Stomach (tissue), 9 donors: ENCODE results near the gene IGIP. TPM values are rescaled to one million over a fixed set of nuclear protein-coding genes. Genes with fewer than 3 reads are reported as not detected.
A peak's percentile ranks its signal among the peaks of the same experiment; 100 is the strongest.

ENCODE experiments used
- DNase-seq, 2 donors: peaks; one replicate each; pipeline versions ENCODE4 v3.0.0 to v3.0.0-alpha.2; 2013 to 2019
- H3K27ac ChIP-seq, 5 donors: fragments of 200-600 bp in 4 of 5; sonication (generic) in 4 of 5; one replicate each; pipeline ENCODE4 v1.5.1; 2013 to 2019; ENCODE audit warnings: mild to moderate bottlenecking in 1 of 5, moderate library complexity in 1 of 5
- H3K27me3 ChIP-seq, 3 donors: fragments of 200-600 bp; sonication (generic); one replicate each; pipeline ENCODE4 v1.5.1; 2017 to 2019; ENCODE audit warnings: mixed run types in 1 of 3
- H3K36me3 ChIP-seq, 4 donors: fragments of 200-600 bp; sonication (generic); 1 replicate in 3 of 4; 2 replicates in 1 of 4; pipeline ENCODE4 v1.5.1; 2016 to 2019
- H3K4me1 ChIP-seq, 4 donors: fragments of 200-600 bp; sonication (generic); one replicate each; pipeline ENCODE4 v1.5.1; 2016 to 2019
- H3K4me3 ChIP-seq, 4 donors: fragments of 200-600 bp; sonication (generic) in 3 of 4; one replicate each; pipeline ENCODE4 v1.5.1; 2016 to 2019; ENCODE audit warnings: mild to moderate bottlenecking in 1 of 4
- H3K9me3 ChIP-seq, 4 donors: fragments of 200-600 bp; sonication (generic); one replicate each; pipeline ENCODE4 v1.5.1; 2016 to 2019
- EP300 ChIP-seq: sonication (generic); formaldehyde crosslinking; IDR thresholded peaks from one replicate; pipeline ENCODE4 v1.6.1; 2017; ENCODE audit warnings: antibody characterized with exemption
- POLR2A ChIP-seq, 4 donors: fragments of 450-650 bp; IDR thresholded peaks; one replicate each; pipeline ENCODE4 v1.6.1; 2016; ENCODE audit warnings: antibody characterized with exemption in 4 of 4, control low read depth in 2 of 4, mild to moderate bottlenecking in 1 of 4, moderate library complexity in 1 of 4
- POLR2AphosphoS5 ChIP-seq, 3 donors: sonication (generic); formaldehyde crosslinking; IDR thresholded peaks; one replicate each; pipeline ENCODE4 v1.6.1; 2016; ENCODE audit warnings: antibody characterized with exemption in 3 of 3
- WGBS, 5 donors: extraction: QIAGEN DNeasy Blood & Tissue Kit in 3 of 5; methylation state at CpG; one replicate each; pipeline versions ENCODE4 v1.1.5 to v1.1.7; 2013 to 2018; 5-methylcytosine and 5-hydroxymethylcytosine counted together
- intact Hi-C: fragments of 100-400 bp; cut with DNase I; formaldehyde crosslinking; loops from one replicate; pipeline ENCODE4 v1.15.1; 2023; ENCODE audit warnings: low total_unique reads
- polyA plus RNA-seq, 3 donors: library from polyadenylated mRNA; stranded (reverse); fragments of 200-250 nt; gene quantifications; one replicate each; pipeline ENCODE4 v1.2.3, GENCODE V29; 2013
- total RNA-seq, 5 donors: library from RNA; depleted of rRNA; stranded (reverse); fragments of >200 nt; gene quantifications; one replicate each; pipeline versions ENCODE4 v1.1.0 to v1.2.3, GENCODE V29; 2014 to 2016
- TF ChIP-seq, protein P1 (sequence below), 7 experiments: fragments of 450-650 bp in 4 of 7; fragments of 200-600 bp in 3 of 7; sonication (generic) in 3 of 7; IDR thresholded peaks; one replicate each; pipeline ENCODE4 v1.5.1; 2016 to 2019; ENCODE audit warnings: antibody characterized with exemption in 7 of 7, control low read depth in 2 of 7, mild to moderate bottlenecking in 1 of 7
- donor health status: healthy with polysubstance abuse.
- donor health status: Bipolar disorder and iron deficiency.
- donor health status: healthy.

IGIP gene
- total and polyA plus RNA-seq, 8 donors = 1.8 to 29.5 (median 6.4) TPM

DNA sequence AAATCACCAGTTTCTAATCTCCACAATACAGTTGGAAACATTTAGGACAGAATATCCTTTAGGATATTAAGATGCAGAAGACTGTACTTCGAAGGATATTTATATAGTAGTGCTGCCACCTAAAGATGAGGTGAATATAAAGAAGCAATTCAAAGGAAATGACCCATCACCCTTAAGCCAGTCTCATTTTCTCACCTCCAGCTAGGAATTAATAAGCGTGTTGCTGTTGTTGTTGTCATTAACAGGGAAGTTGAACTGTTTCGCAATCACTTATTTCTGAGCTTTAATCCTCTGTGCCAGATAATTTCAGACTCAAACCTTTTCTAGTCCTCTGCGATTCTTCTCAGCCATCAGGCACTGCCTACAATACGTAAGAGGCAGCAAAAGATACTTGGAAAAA lies 19.6 kb upstream of the IGIP start:
- Histone ChIP-seq H3K9me3 (no peaks in the 10 kb centered on the region), H3K27me3 (peaks cover 0 to 11% (median 0%) of the 10 kb centered on the region in 3 donors), H3K36me3 (no peaks in the 10 kb centered on the region), H3K27ac (peak overlapping the region in 3 of 5 donors; percentile 95 to 99 (median 98)), H3K4me1 (peaks cover 7 to 44% (median 37%) of the 10 kb centered on the region in 4 donors), H3K4me3 (no peak overlapping the region)
- WGBS, 5 donors = 60 to 68% (median 65%) methylated on average over 5 of the region's 5 CpGs
- DNase-seq = peak in 1 of 2 donors; percentile 20
- intact Hi-C loops = loop anchor here (5.0 kb wide), 1 partner anchor 41 kb away; no protein-coding TSS in a partner anchor
- TF ChIP-seq, protein P1, sequence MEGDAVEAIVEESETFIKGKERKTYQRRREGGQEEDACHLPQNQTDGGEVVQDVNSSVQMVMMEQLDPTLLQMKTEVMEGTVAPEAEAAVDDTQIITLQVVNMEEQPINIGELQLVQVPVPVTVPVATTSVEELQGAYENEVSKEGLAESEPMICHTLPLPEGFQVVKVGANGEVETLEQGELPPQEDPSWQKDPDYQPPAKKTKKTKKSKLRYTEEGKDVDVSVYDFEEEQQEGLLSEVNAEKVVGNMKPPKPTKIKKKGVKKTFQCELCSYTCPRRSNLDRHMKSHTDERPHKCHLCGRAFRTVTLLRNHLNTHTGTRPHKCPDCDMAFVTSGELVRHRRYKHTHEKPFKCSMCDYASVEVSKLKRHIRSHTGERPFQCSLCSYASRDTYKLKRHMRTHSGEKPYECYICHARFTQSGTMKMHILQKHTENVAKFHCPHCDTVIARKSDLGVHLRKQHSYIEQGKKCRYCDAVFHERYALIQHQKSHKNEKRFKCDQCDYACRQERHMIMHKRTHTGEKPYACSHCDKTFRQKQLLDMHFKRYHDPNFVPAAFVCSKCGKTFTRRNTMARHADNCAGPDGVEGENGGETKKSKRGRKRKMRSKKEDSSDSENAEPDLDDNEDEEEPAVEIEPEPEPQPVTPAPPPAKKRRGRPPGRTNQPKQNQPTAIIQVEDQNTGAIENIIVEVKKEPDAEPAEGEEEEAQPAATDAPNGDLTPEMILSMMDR (IDR thresholded peaks at IDR 0.05) = no peak
- no peak for TF ChIP-seq POLR2A (IDR thresholded peaks at IDR 0.05)
- no peak for TF ChIP-seq EP300
- TF ChIP-seq POLR2AphosphoS5 (IDR thresholded peaks at IDR 0.05) = no peak

DNA sequence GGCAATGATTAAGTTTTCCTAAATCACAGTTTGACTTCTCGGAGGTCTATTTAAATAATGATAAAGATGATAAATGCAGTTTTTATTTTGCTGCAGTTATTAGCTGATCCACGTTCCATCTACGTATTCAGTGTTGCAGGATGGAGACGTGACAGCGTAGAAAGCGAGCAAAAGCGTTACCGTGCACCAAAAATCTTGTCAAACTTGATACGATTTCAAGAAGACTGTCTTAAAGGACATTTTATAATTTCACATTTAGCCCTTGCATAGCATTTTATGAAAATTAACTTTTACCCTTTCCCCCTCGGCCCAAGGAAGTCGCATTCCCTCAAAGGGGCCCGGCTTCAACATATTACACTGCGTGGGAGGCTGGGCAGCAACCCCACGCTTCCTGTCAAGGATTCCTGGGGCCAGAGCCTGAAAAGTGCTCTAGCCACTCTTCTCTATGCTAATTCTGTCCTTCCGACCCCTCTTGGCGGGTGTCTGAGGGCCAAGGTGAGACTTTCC lies 18.9 kb upstream of the IGIP start:
- Histone ChIP-seq H3K4me3 (peak overlapping the region; percentile 69 to 77 (median 76)), H3K36me3 (no peaks in the 10 kb centered on the region), H3K27me3 (peaks cover 0 to 14% (median 0%) of the 10 kb centered on the region in 3 donors), H3K4me1 (peaks cover 7 to 51% (median 44%) of the 10 kb centered on the region in 4 donors), H3K27ac (peak overlapping the region; percentile 91 to 99 (median 98)), H3K9me3 (no peaks in the 10 kb centered on the region)
- TF ChIP-seq EP300 (no peak), POLR2AphosphoS5 (IDR thresholded peaks at IDR 0.05) (no peak), POLR2A (IDR thresholded peaks at IDR 0.05) (no peak)
- TF ChIP-seq, protein P1 (IDR thresholded peaks at IDR 0.05) = no peak
- WGBS, 5 donors = 43 to 56% (median 47%) methylated on average over 16 of the region's 16 CpGs
- no peak for DNase-seq
- intact Hi-C loops = loop anchor here (5.0 kb wide), 1 partner anchor 40 kb away; no protein-coding TSS in a partner anchor

GRCh38 chr5:140107312-140108092 lies 18.2 kb upstream of the IGIP start:
- Histone ChIP-seq H3K4me3 (peak overlapping the region; percentile 69 to 77 (median 76)), H3K27me3 (peaks cover 0 to 14% (median 0%) of the 10 kb centered on the region in 3 donors), H3K9me3 (no peaks in the 10 kb centered on the region), H3K4me1 (peaks cover 12 to 58% (median 51%) of the 10 kb centered on the region in 4 donors), H3K36me3 (no peaks in the 10 kb centered on the region), H3K27ac (peak overlapping the region; percentile 91 to 99 (median 98))
- peak; percentile 94 to 98 for DNase-seq
- intact Hi-C loops = loop anchor here (5.0 kb wide), 1 partner anchor 40 kb away; no protein-coding TSS in a partner anchor
- WGBS, 5 donors = 0 to 1% (median 0%) methylated on average over 45 to 80 of the region's 88 CpGs
- peak; percentile 69 to 89 (median 86) for TF ChIP-seq POLR2AphosphoS5 (IDR thresholded peaks at IDR 0.05)
- no peak for TF ChIP-seq EP300
- TF ChIP-seq, protein P1 (IDR thresholded peaks at IDR 0.05) = no peak
- peak in 1 of 4 donors; percentile 18 for TF ChIP-seq POLR2A (IDR thresholded peaks at IDR 0.05)
